ENCODE results near the gene PTPRN2.

DNA sequence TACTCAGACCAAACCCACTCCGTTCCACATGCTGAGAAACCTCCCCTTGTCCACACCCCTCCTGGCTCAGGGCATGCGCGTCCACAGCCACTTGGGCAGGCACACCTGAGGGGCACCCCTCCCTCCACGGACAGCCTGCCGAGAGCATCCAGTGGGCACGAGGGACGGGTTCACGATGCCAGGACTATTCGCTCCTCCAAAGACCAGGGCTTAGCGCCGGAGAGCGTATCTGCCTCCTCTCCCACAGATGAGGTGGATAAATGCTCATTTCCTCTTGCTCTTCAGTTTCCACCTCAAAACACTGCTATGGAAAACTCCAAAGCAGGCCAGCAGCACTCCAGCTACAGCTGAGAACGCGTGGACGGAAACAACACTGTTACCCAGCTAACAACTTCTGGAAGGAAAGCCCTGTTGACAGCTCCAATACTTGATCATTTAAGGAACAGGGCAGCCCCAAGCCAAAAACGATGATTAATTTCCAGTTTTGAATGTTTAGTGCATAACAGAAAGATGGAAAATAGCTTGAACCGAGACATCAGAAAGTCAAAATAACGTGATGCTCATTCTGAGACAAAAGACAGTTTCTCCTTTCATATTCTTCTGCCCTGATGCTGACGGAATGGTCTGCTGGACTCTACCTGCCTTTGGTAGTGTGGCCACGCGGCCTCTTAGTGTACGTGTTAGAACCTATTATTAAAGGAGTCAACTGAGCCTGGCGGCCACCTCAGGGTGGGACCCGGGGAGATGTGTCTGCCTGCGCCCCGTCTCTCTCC lies 1046.1 kb downstream of the PTPRN2 start:
- TF ChIP-seq POLR2AphosphoS5 (IDR thresholded peaks at IDR 0.05; ENCODE audit: insufficient read depth, low read depth, low read length), result no peak
- TF ChIP-seq POLR2A (IDR thresholded peaks at IDR 0.05; ENCODE audit: low read depth, low read length), result no peak
- TF ChIP-seq, protein P1, sequence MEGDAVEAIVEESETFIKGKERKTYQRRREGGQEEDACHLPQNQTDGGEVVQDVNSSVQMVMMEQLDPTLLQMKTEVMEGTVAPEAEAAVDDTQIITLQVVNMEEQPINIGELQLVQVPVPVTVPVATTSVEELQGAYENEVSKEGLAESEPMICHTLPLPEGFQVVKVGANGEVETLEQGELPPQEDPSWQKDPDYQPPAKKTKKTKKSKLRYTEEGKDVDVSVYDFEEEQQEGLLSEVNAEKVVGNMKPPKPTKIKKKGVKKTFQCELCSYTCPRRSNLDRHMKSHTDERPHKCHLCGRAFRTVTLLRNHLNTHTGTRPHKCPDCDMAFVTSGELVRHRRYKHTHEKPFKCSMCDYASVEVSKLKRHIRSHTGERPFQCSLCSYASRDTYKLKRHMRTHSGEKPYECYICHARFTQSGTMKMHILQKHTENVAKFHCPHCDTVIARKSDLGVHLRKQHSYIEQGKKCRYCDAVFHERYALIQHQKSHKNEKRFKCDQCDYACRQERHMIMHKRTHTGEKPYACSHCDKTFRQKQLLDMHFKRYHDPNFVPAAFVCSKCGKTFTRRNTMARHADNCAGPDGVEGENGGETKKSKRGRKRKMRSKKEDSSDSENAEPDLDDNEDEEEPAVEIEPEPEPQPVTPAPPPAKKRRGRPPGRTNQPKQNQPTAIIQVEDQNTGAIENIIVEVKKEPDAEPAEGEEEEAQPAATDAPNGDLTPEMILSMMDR (IDR thresholded peaks at IDR 0.05; ENCODE audit: extremely low read depth in 1 of 2, insufficient read depth in 1 of 2, low read depth in 1 of 2, low read length in 2 of 2), result no peak
- no peak for TF ChIP-seq EZH2 (IDR thresholded peaks at IDR 0.05; ENCODE audit: borderline replicate concordance, low read depth, low read length, severe bottlenecking)
- TF ChIP-seq, protein P2, sequence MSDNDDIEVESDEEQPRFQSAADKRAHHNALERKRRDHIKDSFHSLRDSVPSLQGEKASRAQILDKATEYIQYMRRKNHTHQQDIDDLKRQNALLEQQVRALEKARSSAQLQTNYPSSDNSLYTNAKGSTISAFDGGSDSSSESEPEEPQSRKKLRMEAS (IDR thresholded peaks at IDR 0.05; ENCODE audit: insufficient read depth, insufficient read length), result no peak
- TF ChIP-seq JUN (IDR thresholded peaks at IDR 0.05; ENCODE audit: borderline replicate concordance, insufficient read depth, insufficient read length, low read depth), result no peak
- TF ChIP-seq FOS (IDR thresholded peaks at IDR 0.05; ENCODE audit: borderline replicate concordance, insufficient read depth, low read length), result no peak

Data from endothelial cell of umbilical vein (primary cell).